GM12873 (cell line): ENCODE results near the gene ATP5PO.

ENCODE experiments used
- CTCF ChIP-seq: IDR thresholded peaks from 2 replicates; pipeline ENCODE4 v1.5.1; 2012; ENCODE audit warnings: low read depth, mild to moderate bottlenecking, moderate library complexity, low read length, control low read depth; ENCODE audit not compliant: insufficient read depth; ENCODE audit errors: missing control alignments

The ATP5PO gene

GRCh38 chr21:33896691-33897090 is 18.9 kb downstream of the ATP5PO start:
- no peak for TF ChIP-seq CTCF

- no peak for TF ChIP-seq CTCF
Measured at GRCh38 chr21:33895356-33895755, 20.2 kb downstream of the ATP5PO start.

GRCh38 chr21:33894736-33895288 is 20.8 kb downstream of the ATP5PO start:
- TF ChIP-seq CTCF, result peak; percentile 62

- no peak for TF ChIP-seq CTCF
Measured at GRCh38 chr21:33893917-33894316, 21.7 kb downstream of the ATP5PO start.

- peak; percentile 34 for TF ChIP-seq CTCF
Measured at GRCh38 chr21:33892853-33893252, 22.8 kb downstream of the ATP5PO start.

- TF ChIP-seq CTCF, result no peak
Measured at GRCh38 chr21:33890187-33890586, 25.4 kb downstream of the ATP5PO start.

GRCh38 chr21:33886321-33886720 is 29.3 kb downstream of the ATP5PO start:
- TF ChIP-seq CTCF, result no peak

- no peak for TF ChIP-seq CTCF
Measured at GRCh38 chr21:33885172-33885514, 30.5 kb downstream of the ATP5PO start.
